Measurements from ENCODE around the gene ACVR1. TPM values are rescaled to one million over a fixed set of nuclear protein-coding genes. Genes with fewer than 3 reads are reported as not detected.
A peak's percentile ranks its signal among the peaks of the same experiment; 100 is the strongest.

The ACVR1 gene
- total and polyA plus RNA-seq, 2 donors (not counting 3 experiments of a cell fraction or from before 2014, with no cell fraction given), result 24.8 to 33.6 TPM

- DNase-seq (ENCODE audit: low read depth, low spot score) (no peak), FAIRE-seq (no peak)
- Histone ChIP-seq H2AFZ (ENCODE audit: low read depth, low read length) (no peak overlapping the region), H3K4me1 (ENCODE audit: control insufficient read depth, extremely low read depth, insufficient read depth, low read length) (peaks cover 10% of the 10 kb centered on the region), H3K79me2 (ENCODE audit: control insufficient read depth, insufficient read depth, low read length) (no peaks in the 10 kb centered on the region), H4K20me1 (replicated peaks; ENCODE audit: control insufficient read depth, extremely low read depth, insufficient read depth, low read length) (no peaks in the 10 kb centered on the region), H3K9me1 (replicated peaks; ENCODE audit: control insufficient read depth, extremely low read depth, insufficient read depth, low read length) (no peaks in the 10 kb centered on the region), H3K9ac (replicated peaks; ENCODE audit: extremely low read depth, insufficient read depth, low read length) (no peak overlapping the region), H3K27me3 (ENCODE audit: control insufficient read depth in 2 of 2, insufficient read depth in 2 of 2, low read length in 2 of 2) (no peaks in the 10 kb centered on the region), H3K4me2 (ENCODE audit: insufficient read depth, low read length) (no peak overlapping the region), H3K27ac (ENCODE audit: insufficient read depth, low read depth, low read length) (no peak overlapping the region), H3K9me3 (replicated peaks; ENCODE audit: control insufficient read depth, insufficient read depth, low read length) (no peaks in the 10 kb centered on the region), H3K36me3 (ENCODE audit: control insufficient read depth in 2 of 2, extremely low read depth in 1 of 2, insufficient read depth in 2 of 2, low read length in 2 of 2) (no peaks in the 10 kb centered on the region), H3K4me3 (replicated peaks in 1 of 3; ENCODE audit: insufficient read depth in 1 of 3, low read depth in 1 of 3, low read length in 3 of 3) (no peak overlapping the region)
- CTCF ChIA-PET, result interaction anchor here (1.0 to 1.7 kb wide), 3 partner anchors 12 to 45 kb away, joined by 3 to 4 read pairs (median 4); no protein-coding TSS in a partner anchor
- TF ChIP-seq GATA2 (IDR thresholded peaks at IDR 0.05; ENCODE audit: insufficient read depth, insufficient read length, low read depth, low read length), result no peak
- TF ChIP-seq FOS (IDR thresholded peaks at IDR 0.05; ENCODE audit: borderline replicate concordance, insufficient read depth, low read length), result no peak
- TF ChIP-seq EZH2 (IDR thresholded peaks at IDR 0.05; ENCODE audit: borderline replicate concordance, low read depth, low read length, severe bottlenecking), result no peak
- TF ChIP-seq POLR2A (IDR thresholded peaks at IDR 0.05; ENCODE audit: low read depth, low read length), result no peak
- TF ChIP-seq MAX (IDR thresholded peaks at IDR 0.05; ENCODE audit: insufficient read depth, insufficient read length), result no peak
- dilution Hi-C loops (cut with MboI; ENCODE audit: extremely low pct_ligation_motif_present, low sequenced_read_pairs), result no loop called here
- POLR2A ChIA-PET, result no interaction called here
- intact Hi-C loops (cut with micrococcal nuclease), result no loop called here
- BruUV-seq (replicated peaks), result no TSS peak
Measured at GRCh38 chr2:157821519-157822131, 54.5 kb downstream of the ACVR1 start.

GRCh38 chr2:157820193-157820592 lies 55.9 kb downstream of the ACVR1 start:
- H3K9me1 ChIP-seq (replicated peaks; ENCODE audit: control insufficient read depth, extremely low read depth, insufficient read depth, low read length), result no peaks in the 10 kb centered on the region
- H3K27me3 ChIP-seq (ENCODE audit: control insufficient read depth in 2 of 2, insufficient read depth in 2 of 2, low read length in 2 of 2), result no peaks in the 10 kb centered on the region
- H3K36me3 ChIP-seq (ENCODE audit: control insufficient read depth in 2 of 2, extremely low read depth in 1 of 2, insufficient read depth in 2 of 2, low read length in 2 of 2), result no peaks in the 10 kb centered on the region
- FAIRE-seq, result peak; percentile 48
- BruUV-seq (replicated peaks), result no TSS peak
- no peaks in the 10 kb centered on the region for H3K79me2 ChIP-seq (ENCODE audit: control insufficient read depth, insufficient read depth, low read length)
- no peak for TF ChIP-seq EZH2 (IDR thresholded peaks at IDR 0.05; ENCODE audit: borderline replicate concordance, low read depth, low read length, severe bottlenecking)
- no peak for TF ChIP-seq JUN (IDR thresholded peaks at IDR 0.05; ENCODE audit: borderline replicate concordance, insufficient read depth, insufficient read length, low read depth)
- no peak for TF ChIP-seq GATA2 (IDR thresholded peaks at IDR 0.05; ENCODE audit: insufficient read depth, insufficient read length, low read depth, low read length)
- TF ChIP-seq MYC (IDR thresholded peaks at IDR 0.05; ENCODE audit: low read depth, low read length), result no peak
- no peak for TF ChIP-seq MAX (IDR thresholded peaks at IDR 0.05; ENCODE audit: insufficient read depth, insufficient read length)
- TF ChIP-seq FOS (IDR thresholded peaks at IDR 0.05; ENCODE audit: borderline replicate concordance, insufficient read depth, low read length), result no peak
- POLR2A ChIA-PET, result no interaction called here
- H3K9me3 ChIP-seq (replicated peaks; ENCODE audit: control insufficient read depth, insufficient read depth, low read length), result no peaks in the 10 kb centered on the region
- H3K9ac ChIP-seq (replicated peaks; ENCODE audit: extremely low read depth, insufficient read depth, low read length), result no peak overlapping the region
- CTCF ChIA-PET, result no interaction called here
- peaks cover 16% of the 10 kb centered on the region for H3K4me1 ChIP-seq (ENCODE audit: control insufficient read depth, extremely low read depth, insufficient read depth, low read length)
- H2AFZ ChIP-seq (ENCODE audit: low read depth, low read length), result peak overlapping the region; percentile 13
- H3K4me3 ChIP-seq (replicated peaks in 1 of 3; ENCODE audit: insufficient read depth in 1 of 3, low read depth in 1 of 3, low read length in 3 of 3), result no peak overlapping the region
- no peak overlapping the region for H3K27ac ChIP-seq (ENCODE audit: insufficient read depth, low read depth, low read length)
- intact Hi-C loops (cut with micrococcal nuclease) (no loop called here), dilution Hi-C loops (cut with MboI; ENCODE audit: extremely low pct_ligation_motif_present, low sequenced_read_pairs) (no loop called here)
- no peaks in the 10 kb centered on the region for H4K20me1 ChIP-seq (replicated peaks; ENCODE audit: control insufficient read depth, extremely low read depth, insufficient read depth, low read length)
- peak overlapping the region; percentile 25 for H3K4me2 ChIP-seq (ENCODE audit: insufficient read depth, low read length)
- no peak for DNase-seq (ENCODE audit: low read depth, low spot score)

Data from endothelial cell of umbilical vein (primary cell).